ENCODE measurements around the gene FAM111A.

DNA sequence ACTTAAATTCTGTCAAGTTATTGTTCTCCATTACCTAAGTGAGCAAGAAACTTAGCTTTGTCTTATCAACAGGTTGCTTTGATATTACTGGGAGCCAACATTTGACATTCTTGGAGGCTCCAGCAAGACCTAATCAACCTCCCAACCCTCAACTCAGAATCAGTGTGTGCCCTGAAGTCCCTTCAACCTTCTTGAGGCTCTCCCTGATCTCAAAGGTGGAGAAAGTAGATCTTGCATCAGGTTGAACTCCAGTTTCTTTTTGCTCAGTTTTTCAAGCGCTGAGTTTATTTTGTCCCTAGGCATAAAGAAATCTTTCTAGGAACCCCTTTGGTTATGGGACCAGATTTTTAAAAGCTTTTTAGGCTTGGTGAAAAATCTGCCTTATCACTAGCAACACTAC is 1.4 kb downstream of the FAM111A start:
- TF ChIP-seq, protein P1, sequence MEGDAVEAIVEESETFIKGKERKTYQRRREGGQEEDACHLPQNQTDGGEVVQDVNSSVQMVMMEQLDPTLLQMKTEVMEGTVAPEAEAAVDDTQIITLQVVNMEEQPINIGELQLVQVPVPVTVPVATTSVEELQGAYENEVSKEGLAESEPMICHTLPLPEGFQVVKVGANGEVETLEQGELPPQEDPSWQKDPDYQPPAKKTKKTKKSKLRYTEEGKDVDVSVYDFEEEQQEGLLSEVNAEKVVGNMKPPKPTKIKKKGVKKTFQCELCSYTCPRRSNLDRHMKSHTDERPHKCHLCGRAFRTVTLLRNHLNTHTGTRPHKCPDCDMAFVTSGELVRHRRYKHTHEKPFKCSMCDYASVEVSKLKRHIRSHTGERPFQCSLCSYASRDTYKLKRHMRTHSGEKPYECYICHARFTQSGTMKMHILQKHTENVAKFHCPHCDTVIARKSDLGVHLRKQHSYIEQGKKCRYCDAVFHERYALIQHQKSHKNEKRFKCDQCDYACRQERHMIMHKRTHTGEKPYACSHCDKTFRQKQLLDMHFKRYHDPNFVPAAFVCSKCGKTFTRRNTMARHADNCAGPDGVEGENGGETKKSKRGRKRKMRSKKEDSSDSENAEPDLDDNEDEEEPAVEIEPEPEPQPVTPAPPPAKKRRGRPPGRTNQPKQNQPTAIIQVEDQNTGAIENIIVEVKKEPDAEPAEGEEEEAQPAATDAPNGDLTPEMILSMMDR (IDR thresholded peaks at IDR 0.05) = no peak
- TF ChIP-seq POLR2A (IDR thresholded peaks at IDR 0.05) = no peak
